ENCODE data around the gene FLOT1. TPM values are rescaled to one million over a fixed set of nuclear protein-coding genes. Genes with fewer than 3 reads are reported as not detected.
A peak's percentile ranks its signal among the peaks of the same experiment; 100 is the strongest.

FLOT1 gene
- total and polyA plus RNA-seq, 2 experiments from 2014 or later = 208 to 236 TPM

DNA sequence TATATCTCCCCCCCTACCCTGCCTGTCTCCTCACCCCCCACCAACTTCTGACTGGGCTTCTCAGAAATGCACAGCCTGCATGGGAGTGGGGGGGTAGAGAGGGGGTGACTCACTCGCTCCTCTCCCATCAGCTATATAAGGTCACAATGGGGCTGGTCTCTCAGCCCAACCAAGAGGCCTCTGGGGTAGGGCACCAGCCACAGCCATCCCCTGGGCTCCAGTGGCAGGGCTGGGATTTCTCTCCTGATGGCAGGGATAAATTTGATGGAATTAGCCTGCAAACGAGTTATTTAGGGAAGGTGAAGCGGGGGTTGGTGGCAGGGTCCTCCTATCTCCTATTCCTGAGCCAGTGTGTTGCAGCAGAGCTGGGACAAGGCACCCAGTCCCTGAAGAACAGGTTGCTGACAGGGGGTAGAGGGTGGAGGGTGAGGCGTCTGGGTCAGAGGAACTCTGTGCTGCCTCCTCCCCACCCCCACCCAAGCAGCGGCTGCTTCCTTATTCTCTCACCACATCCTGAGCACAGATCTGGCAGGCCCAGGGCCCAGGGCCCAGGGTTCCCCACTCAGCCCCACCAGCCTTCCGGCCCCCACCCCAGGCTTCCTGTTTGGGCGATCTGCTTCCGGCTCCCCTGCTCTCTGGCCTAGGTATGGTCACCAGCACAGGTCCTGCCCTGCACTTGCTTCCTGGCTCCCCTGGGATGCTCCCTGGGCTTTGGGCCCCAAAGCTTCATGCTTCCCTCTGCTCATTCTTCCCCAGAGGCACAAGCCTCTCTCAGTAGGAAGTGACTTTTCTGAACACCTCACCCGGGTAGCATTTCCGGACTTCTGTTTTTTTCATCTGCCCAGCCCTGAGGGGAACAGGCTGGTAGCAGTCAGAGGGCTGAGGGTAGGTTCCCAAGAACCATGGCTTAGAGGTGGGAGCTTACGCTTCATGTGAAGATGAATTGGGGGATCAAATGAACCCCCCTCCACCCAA lies 60.1 kb downstream of the FLOT1 start:
- no peaks in the 10 kb centered on the region for H3K27me3 ChIP-seq
- H3K27ac ChIP-seq = peak overlapping the region; percentile 88
- H3K4me1 ChIP-seq (ENCODE audit: low read depth) = peaks cover 47% of the 10 kb centered on the region
- peaks cover 10% of the 10 kb centered on the region for H3K36me3 ChIP-seq
- peak overlapping the region; percentile 2 for H3K4me3 ChIP-seq
- peak; percentile 68 to 84 for DNase-seq (ENCODE audit: low read depth in 1 of 2, low spot score in 1 of 2)
- TF ChIP-seq, protein P1, sequence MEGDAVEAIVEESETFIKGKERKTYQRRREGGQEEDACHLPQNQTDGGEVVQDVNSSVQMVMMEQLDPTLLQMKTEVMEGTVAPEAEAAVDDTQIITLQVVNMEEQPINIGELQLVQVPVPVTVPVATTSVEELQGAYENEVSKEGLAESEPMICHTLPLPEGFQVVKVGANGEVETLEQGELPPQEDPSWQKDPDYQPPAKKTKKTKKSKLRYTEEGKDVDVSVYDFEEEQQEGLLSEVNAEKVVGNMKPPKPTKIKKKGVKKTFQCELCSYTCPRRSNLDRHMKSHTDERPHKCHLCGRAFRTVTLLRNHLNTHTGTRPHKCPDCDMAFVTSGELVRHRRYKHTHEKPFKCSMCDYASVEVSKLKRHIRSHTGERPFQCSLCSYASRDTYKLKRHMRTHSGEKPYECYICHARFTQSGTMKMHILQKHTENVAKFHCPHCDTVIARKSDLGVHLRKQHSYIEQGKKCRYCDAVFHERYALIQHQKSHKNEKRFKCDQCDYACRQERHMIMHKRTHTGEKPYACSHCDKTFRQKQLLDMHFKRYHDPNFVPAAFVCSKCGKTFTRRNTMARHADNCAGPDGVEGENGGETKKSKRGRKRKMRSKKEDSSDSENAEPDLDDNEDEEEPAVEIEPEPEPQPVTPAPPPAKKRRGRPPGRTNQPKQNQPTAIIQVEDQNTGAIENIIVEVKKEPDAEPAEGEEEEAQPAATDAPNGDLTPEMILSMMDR (IDR thresholded peaks at IDR 0.05; ENCODE audit: low read depth, low read length) = no peak
- no peaks in the 10 kb centered on the region for H3K9me3 ChIP-seq (ENCODE audit: low read depth)

DNA sequence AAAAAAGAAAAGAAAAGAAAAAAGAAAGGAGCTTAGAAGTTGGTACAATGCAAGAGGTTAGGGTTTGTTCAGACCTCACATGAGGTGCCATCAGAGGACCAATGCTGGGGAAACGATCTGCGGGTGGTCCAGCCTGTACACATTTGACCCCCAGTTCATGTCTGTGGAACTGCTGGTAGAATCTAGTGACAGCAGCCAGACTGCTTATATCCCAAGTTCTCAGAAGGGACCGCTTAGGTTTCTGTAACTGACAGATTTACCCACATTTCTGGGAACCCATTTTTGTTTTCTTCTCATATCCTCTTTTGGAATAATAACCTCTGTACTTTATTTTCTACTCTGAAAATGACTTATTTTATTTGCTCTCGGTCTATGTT lies 60.7 kb downstream of the FLOT1 start:
- H3K4me1 ChIP-seq (ENCODE audit: low read depth) = peaks cover 47% of the 10 kb centered on the region
- H3K36me3 ChIP-seq = peaks cover 16% of the 10 kb centered on the region
- H3K27ac ChIP-seq = peak overlapping the region; percentile 88
- H3K4me3 ChIP-seq = no peak overlapping the region
- no peaks in the 10 kb centered on the region for H3K9me3 ChIP-seq (ENCODE audit: low read depth)
- no peak for DNase-seq (ENCODE audit: low read depth in 1 of 2, low spot score in 1 of 2)
- TF ChIP-seq, protein P1 (IDR thresholded peaks at IDR 0.05; ENCODE audit: low read depth, low read length) = no peak
- no peaks in the 10 kb centered on the region for H3K27me3 ChIP-seq

DNA sequence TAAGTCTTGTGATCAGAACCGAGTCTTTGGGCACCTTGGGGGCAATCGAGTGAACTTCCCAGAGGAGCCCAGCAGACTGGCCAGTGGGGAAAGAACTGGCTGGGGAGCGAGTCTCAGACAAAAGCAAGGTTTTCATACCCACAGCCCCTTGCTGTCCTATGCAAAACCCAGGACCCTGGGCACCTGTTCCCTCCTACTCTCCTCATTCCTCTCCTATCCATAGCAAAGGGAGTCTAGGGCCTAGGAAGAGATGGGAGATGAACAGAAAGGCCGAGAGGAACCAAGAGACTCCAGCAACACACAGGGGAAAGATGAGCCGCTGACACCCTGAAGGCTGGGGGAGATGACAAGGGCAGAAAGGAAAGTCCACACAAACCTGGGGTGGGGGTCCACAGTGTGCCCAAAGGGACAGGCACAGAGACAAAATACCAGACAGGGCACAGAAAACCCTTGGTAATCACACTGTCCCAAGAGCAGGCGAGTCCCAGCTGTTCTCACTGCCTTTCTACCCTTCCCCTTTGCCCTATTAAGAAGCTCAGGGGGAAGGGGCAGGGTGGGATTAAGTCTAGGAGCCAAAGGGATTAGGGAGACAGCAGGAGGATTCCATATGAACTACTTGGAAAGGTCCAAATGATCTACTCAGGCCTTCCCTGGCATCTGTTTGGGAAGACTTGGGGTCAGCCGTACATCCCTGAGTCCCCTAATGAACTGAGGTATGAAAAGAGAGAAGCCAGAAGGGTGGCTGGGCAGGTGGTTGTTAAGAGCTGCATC lies 62.5 kb downstream of the FLOT1 start:
- Histone ChIP-seq H3K4me3 (no peak overlapping the region), H3K27me3 (no peaks in the 10 kb centered on the region), H3K36me3 (peaks cover 21% of the 10 kb centered on the region), H3K27ac (peak overlapping the region; percentile 3), H3K9me3 (ENCODE audit: low read depth) (no peaks in the 10 kb centered on the region), H3K4me1 (ENCODE audit: low read depth) (peaks cover 35% of the 10 kb centered on the region)
- TF ChIP-seq, protein P1 (IDR thresholded peaks at IDR 0.05; ENCODE audit: low read depth, low read length) = no peak
- DNase-seq (ENCODE audit: low read depth in 1 of 2, low spot score in 1 of 2) = no peak

DNA sequence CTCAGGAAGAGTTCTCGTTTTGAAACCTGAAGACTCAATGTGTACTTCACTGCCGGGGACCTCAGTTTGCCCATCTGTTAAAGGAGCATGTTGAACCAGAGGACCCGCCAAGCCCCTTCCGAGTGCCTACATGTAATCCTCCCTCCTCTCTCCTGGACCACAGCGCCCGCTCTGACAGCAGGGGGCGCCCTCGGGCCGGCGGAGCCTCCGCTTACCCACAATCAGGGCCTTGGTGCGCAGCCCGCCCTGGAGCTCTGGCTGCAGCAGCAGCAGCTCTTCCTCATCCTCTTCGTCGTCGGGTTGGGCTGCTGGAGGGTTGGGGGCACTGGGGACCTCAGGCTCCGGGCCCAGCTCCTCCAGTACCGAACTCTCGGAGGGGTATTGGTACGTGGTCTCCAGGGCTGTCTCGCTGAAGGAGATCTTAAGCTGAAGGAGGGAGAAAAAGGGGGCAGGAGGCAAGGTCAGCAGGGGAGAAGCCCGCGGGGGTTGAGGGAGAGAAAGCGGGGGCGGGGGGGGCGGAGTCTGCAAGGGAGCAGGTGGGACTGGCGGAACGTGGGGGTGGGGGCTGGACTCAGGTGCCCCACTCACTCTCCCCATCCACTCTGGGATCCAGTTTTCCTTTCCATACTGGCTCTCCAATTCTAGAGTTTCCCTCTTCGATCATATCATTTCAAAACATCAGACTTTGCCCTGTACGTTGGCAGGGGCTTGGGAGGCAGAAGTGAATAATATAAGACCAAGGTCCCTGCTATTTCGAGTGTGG lies 63.3 kb downstream of the FLOT1 start:
- TF ChIP-seq, protein P1 (IDR thresholded peaks at IDR 0.05; ENCODE audit: low read depth, low read length) = peak; percentile 96
- peak; percentile 87 for DNase-seq (ENCODE audit: low read depth in 1 of 2, low spot score in 1 of 2)
- Histone ChIP-seq H3K9me3 (ENCODE audit: low read depth) (no peaks in the 10 kb centered on the region), H3K27ac (peak overlapping the region; percentile 3), H3K27me3 (no peaks in the 10 kb centered on the region), H3K4me1 (ENCODE audit: low read depth) (peaks cover 27% of the 10 kb centered on the region), H3K36me3 (peaks cover 21% of the 10 kb centered on the region), H3K4me3 (no peak overlapping the region)

Other genes starting within 250 kb of the FLOT1 start
- 12.4 and 16.1 TPM in 2 replicates for gene GNL1, start 186.2 kb downstream of the FLOT1 start, total RNA-seq
- 33.9 and 44.2 TPM in 2 replicates for gene GNL1, start 186.2 kb downstream of the FLOT1 start, polyA plus RNA-seq
- 11.4 and 11.8 TPM in 2 replicates for gene PRR3, start 185.4 kb downstream of the FLOT1 start, total RNA-seq
- gene PRR3, start 185.4 kb downstream of the FLOT1 start, polyA plus RNA-seq = 14.3 and 14.7 TPM in 2 replicates
- 54.4 and 61.9 TPM in 2 replicates for gene ABCF1, start 171.2 kb downstream of the FLOT1 start, total RNA-seq
- gene ABCF1, start 171.2 kb downstream of the FLOT1 start, polyA plus RNA-seq = 52.5 and 54.6 TPM in 2 replicates
- 47.3 and 65.6 TPM in 2 replicates for gene PPP1R10, start 125.4 kb downstream of the FLOT1 start, total RNA-seq
- 42.4 and 42.9 TPM in 2 replicates for gene PPP1R10, start 125.4 kb downstream of the FLOT1 start, polyA plus RNA-seq
- gene MRPS18B, start 124.8 kb downstream of the FLOT1 start, total RNA-seq = 54.4 and 58.2 TPM in 2 replicates
- 107 and 120 TPM in 2 replicates for gene MRPS18B, start 124.8 kb downstream of the FLOT1 start, polyA plus RNA-seq
- 11.2 and 18.3 TPM in 2 replicates for gene ATAT1, start 115.8 kb downstream of the FLOT1 start, total RNA-seq
- gene ATAT1, start 115.8 kb downstream of the FLOT1 start, polyA plus RNA-seq = 17.3 and 18.0 TPM in 2 replicates
- gene C6orf136, start 95.6 kb downstream of the FLOT1 start, total RNA-seq = 27.5 and 28.5 TPM in 2 replicates
- gene C6orf136, start 95.6 kb downstream of the FLOT1 start, polyA plus RNA-seq = 31.7 and 40.1 TPM in 2 replicates
- gene DHX16, start 69.7 kb downstream of the FLOT1 start, total RNA-seq = 36.7 and 38.1 TPM in 2 replicates
- 27.8 and 36.2 TPM in 2 replicates for gene DHX16, start 69.7 kb downstream of the FLOT1 start, polyA plus RNA-seq
- gene PPP1R18, start 56.0 kb downstream of the FLOT1 start, total RNA-seq = 25.7 and 43.5 TPM in 2 replicates
- gene PPP1R18, start 56.0 kb downstream of the FLOT1 start, polyA plus RNA-seq = 9.9 and 13.0 TPM in 2 replicates
- 13.7 and 17.2 TPM in 2 replicates for gene NRM, start 51.7 kb downstream of the FLOT1 start, total RNA-seq
- gene NRM, start 51.7 kb downstream of the FLOT1 start, polyA plus RNA-seq = 29.1 and 33.8 TPM in 2 replicates
- 14.3 and 21.9 TPM in 2 replicates for gene MDC1, start 25.4 kb downstream of the FLOT1 start, total RNA-seq
- 30.0 and 44.1 TPM in 2 replicates for gene MDC1, start 25.4 kb downstream of the FLOT1 start, polyA plus RNA-seq
- gene TUBB, start 22.3 kb downstream of the FLOT1 start, total RNA-seq = 827 and 939 TPM in 2 replicates
- gene TUBB, start 22.3 kb downstream of the FLOT1 start, polyA plus RNA-seq = 662 and 675 TPM in 2 replicates
- 28.0 and 45.8 TPM in 2 replicates for gene IER3, start 1.9 kb upstream of the FLOT1 start, total RNA-seq
- 20.1 and 25.8 TPM in 2 replicates for gene IER3, start 1.9 kb upstream of the FLOT1 start, polyA plus RNA-seq
- 125 and 136 TPM in 2 replicates for gene DDR1, start 141.8 kb upstream of the FLOT1 start, total RNA-seq
- gene DDR1, start 141.8 kb upstream of the FLOT1 start, polyA plus RNA-seq = 108 and 118 TPM in 2 replicates
- 24.0 and 25.8 TPM in 2 replicates for gene GTF2H4, start 165.5 kb upstream of the FLOT1 start, total RNA-seq
- 18.0 and 20.7 TPM in 2 replicates for gene GTF2H4, start 165.5 kb upstream of the FLOT1 start, polyA plus RNA-seq
- gene VARS2, start 171.6 kb upstream of the FLOT1 start, total RNA-seq = 59.3 and 61.3 TPM in 2 replicates
- 24.8 and 27.5 TPM in 2 replicates for gene VARS2, start 171.6 kb upstream of the FLOT1 start, polyA plus RNA-seq
- gene SFTA2, start 189.5 kb upstream of the FLOT1 start, total RNA-seq = not detected in 2 replicates
- gene SFTA2, start 189.5 kb upstream of the FLOT1 start, polyA plus RNA-seq = 0.86 and 1.8 TPM in 2 replicates
- not detected in 2 replicates for gene MUCL3, start 198.3 kb upstream of the FLOT1 start, total RNA-seq
- 0.12 TPM in 1 of 2 replicates, not detected in the other for gene MUCL3, start 198.3 kb upstream of the FLOT1 start, polyA plus RNA-seq
- gene MUC21, start 241.0 kb upstream of the FLOT1 start, total RNA-seq = not detected in 2 replicates
- gene MUC21, start 241.0 kb upstream of the FLOT1 start, polyA plus RNA-seq = not detected in 2 replicates

Data from cardiac muscle cell (in vitro differentiated cells and primary cell).